Upper lobe of left lung (tissue), 6 donors: Measurements from ENCODE around the gene INKA1. TPM values are rescaled to one million over a fixed set of nuclear protein-coding genes. Genes with fewer than 3 reads are reported as not detected.

Experiments
- ATAC-seq, 2 donors: fragments of 200-7000 bp; cut with Tn5 transposase; one replicate each; pipeline ENCODE4 v1.9.1; 2022; ENCODE audit warnings: mild to moderate bottlenecking in 2 of 2, moderate library complexity in 2 of 2; ENCODE audit not compliant: low FRiP score in 2 of 2
- DNase-seq, 2 donors: peaks; one replicate each; pipeline ENCODE4 v3.0.0-alpha.2; 2019 to 2020
- H3K27ac ChIP-seq, 4 donors: fragments of 200-600 bp; sonication (generic); one replicate each; pipeline ENCODE4 v1.5.1; 2016 to 2019
- H3K27me3 ChIP-seq, 4 donors: fragments of 200-600 bp; sonication (generic); one replicate each; pipeline ENCODE4 v1.5.1; 2017 to 2019
- H3K36me3 ChIP-seq, 4 donors: fragments of 200-600 bp; sonication (generic); one replicate each; pipeline ENCODE4 v1.5.1; 2016 to 2019
- H3K4me1 ChIP-seq, 4 donors: fragments of 200-600 bp; sonication (generic); one replicate each; pipeline ENCODE4 v1.5.1; 2018 to 2019
- H3K4me3 ChIP-seq, 4 donors: fragments of 200-600 bp; sonication (generic); one replicate each; pipeline ENCODE4 v1.5.1; 2017 to 2019; ENCODE audit warnings: mild to moderate bottlenecking in 2 of 4, moderate library complexity in 1 of 4
- H3K9me3 ChIP-seq, 4 donors: fragments of 200-600 bp; sonication (generic); one replicate each; pipeline ENCODE4 v1.5.1; 2018 to 2019
- EP300 ChIP-seq, 4 donors: sonication (generic); formaldehyde crosslinking; IDR thresholded peaks; one replicate each; pipeline ENCODE4 v1.5.1; 2017; ENCODE audit warnings: antibody characterized with exemption in 4 of 4, control low read depth in 2 of 4
- POLR2A ChIP-seq, 4 donors: fragments of 450-650 bp; IDR thresholded peaks; one replicate each; pipeline ENCODE4 v1.5.1; 2016 to 2017; ENCODE audit warnings: antibody characterized with exemption in 4 of 4, mild to moderate bottlenecking in 2 of 4
- POLR2AphosphoS5 ChIP-seq, 2 donors: sonication (generic); formaldehyde crosslinking; IDR thresholded peaks; one replicate each; pipeline ENCODE4 v1.5.1; 2017; ENCODE audit warnings: antibody characterized with exemption in 2 of 2
- WGBS, 2 donors: methylation state at CpG; one replicate each; pipeline ENCODE4 v1.1.5; 2017 to 2018; 5-methylcytosine and 5-hydroxymethylcytosine counted together
- total RNA-seq, 6 donors: library from RNA; depleted of rRNA in 4 of 6; stranded (reverse); fragments of >200 nt in 4 of 6; gene quantifications; one replicate each; pipeline versions ENCODE4 v1.1.0 to v1.2.1, GENCODE V29; 2016 to 2021
- TF ChIP-seq, protein P1 (sequence below), 6 experiments: fragments of 450-650 bp in 4 of 6; fragments of 200-600 bp in 2 of 6; sonication (generic) in 2 of 6; IDR thresholded peaks; one replicate each; pipeline ENCODE4 v1.5.1; 2016 to 2019; ENCODE audit warnings: antibody characterized with exemption in 6 of 6
- donor health status: DM: no; HTN: no; CAD: no; lungs with moderate emphysema.
- donor health status: DM: no; HTN: yes; CAD: no; lungs with severe emphysema.

INKA1 gene
- total RNA-seq, 6 donors from 2014 or later = 5.0 to 13.6 (median 7.4) TPM

DNA sequence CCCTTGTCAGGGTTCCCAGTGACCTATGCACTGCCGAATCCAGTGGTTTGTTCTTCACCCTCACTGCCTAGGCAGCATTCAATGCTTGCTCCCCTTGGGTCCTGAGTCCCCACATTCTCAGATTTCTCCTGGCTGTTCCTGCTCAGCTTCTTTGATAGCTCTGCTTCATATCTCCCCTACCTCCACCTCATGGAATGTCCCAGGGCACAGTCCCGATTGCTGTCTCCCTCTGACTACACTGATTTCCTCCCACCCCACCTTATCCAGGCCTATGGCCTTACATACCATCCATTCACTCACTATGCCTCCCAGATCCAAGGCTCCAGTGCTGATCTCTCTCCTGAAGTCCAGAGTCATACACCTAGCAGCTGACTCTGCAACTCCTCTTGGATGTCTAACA, 1.9 kb upstream of the INKA1 start:
- H3K36me3 ChIP-seq = no peaks in the 10 kb centered on the region
- ATAC-seq = no peak

DNA sequence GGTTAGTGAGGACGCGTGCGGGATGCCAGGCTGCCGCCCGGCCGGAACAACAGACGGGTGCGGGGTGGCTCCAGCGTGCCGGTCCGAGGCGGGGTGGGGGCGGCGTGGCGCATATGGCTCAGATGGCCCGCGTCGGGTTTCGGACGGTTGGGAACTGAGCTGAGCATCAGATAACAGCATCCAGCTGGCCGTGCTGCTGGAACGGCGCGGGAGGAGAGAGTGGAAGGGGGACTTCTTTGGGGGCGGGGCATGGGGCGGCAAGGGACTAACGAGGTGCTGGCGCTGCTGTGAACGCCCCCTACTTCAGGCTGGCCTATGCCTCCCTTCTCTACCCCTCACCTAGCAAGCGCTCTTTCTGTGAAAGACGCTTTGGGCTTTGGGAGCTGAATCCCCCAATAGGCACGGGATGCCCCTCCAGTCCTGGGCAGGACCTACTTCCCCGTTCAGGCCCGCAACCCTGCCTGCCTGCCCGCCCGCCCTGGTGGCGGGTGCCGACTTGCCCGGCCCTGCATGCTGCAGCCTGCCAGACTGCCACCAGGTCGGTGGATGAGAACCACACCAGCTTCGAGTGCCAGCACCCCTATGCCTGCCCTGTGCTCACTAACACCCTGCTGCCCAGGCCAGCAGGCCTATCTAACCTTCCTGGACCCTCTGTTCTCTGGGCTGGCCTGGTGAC, 542 bp downstream of the INKA1 start:
- ATAC-seq (peak in 1 of 2 donors; percentile 34), DNase-seq (peak in 1 of 2 donors; percentile 88)
- Histone ChIP-seq H3K36me3 (peaks cover 0 to 4% (median under 1%) of the 10 kb centered on the region in 4 donors), H3K4me1 (peaks cover 50 to 57% (median 53%) of the 10 kb centered on the region in 4 donors), H3K9me3 (no peaks in the 10 kb centered on the region), H3K27ac (peak overlapping the region; percentile 82 to 95 (median 94)), H3K27me3 (no peaks in the 10 kb centered on the region), H3K4me3 (peak overlapping the region; percentile 67 to 89 (median 78))
- TF ChIP-seq EP300 (IDR thresholded peaks at IDR 0.05) (no peak), POLR2A (IDR thresholded peaks at IDR 0.05) (peak in 1 of 4 donors; percentile 11), POLR2AphosphoS5 (IDR thresholded peaks at IDR 0.05) (no peak)
- TF ChIP-seq, protein P1, sequence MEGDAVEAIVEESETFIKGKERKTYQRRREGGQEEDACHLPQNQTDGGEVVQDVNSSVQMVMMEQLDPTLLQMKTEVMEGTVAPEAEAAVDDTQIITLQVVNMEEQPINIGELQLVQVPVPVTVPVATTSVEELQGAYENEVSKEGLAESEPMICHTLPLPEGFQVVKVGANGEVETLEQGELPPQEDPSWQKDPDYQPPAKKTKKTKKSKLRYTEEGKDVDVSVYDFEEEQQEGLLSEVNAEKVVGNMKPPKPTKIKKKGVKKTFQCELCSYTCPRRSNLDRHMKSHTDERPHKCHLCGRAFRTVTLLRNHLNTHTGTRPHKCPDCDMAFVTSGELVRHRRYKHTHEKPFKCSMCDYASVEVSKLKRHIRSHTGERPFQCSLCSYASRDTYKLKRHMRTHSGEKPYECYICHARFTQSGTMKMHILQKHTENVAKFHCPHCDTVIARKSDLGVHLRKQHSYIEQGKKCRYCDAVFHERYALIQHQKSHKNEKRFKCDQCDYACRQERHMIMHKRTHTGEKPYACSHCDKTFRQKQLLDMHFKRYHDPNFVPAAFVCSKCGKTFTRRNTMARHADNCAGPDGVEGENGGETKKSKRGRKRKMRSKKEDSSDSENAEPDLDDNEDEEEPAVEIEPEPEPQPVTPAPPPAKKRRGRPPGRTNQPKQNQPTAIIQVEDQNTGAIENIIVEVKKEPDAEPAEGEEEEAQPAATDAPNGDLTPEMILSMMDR (IDR thresholded peaks at IDR 0.05) = peak in 3 of 6 experiments; percentile 7 to 30 (median 16)
- 2 to 3% methylated on average over 15 to 18 of the region's 41 CpGs for WGBS, 2 donors

More for the DNA sequence above, 1.9 kb upstream of the INKA1 start:
- no peaks in the 10 kb centered on the region for H3K27me3 ChIP-seq
- H3K27ac ChIP-seq = no peak overlapping the region
- 90 to 93% methylated on average over 2 of the region's 2 CpGs for WGBS, 2 donors
- peaks cover 26 to 36% (median 30%) of the 10 kb centered on the region in 4 donors for H3K4me1 ChIP-seq
- H3K9me3 ChIP-seq = no peaks in the 10 kb centered on the region
- DNase-seq = no peak
- no peak for TF ChIP-seq POLR2AphosphoS5 (IDR thresholded peaks at IDR 0.05)
- no peak for TF ChIP-seq POLR2A (IDR thresholded peaks at IDR 0.05)
- TF ChIP-seq, protein P1 (IDR thresholded peaks at IDR 0.05) = no peak
- no peak for TF ChIP-seq EP300 (IDR thresholded peaks at IDR 0.05)
- H3K4me3 ChIP-seq = no peak overlapping the region

DNA sequence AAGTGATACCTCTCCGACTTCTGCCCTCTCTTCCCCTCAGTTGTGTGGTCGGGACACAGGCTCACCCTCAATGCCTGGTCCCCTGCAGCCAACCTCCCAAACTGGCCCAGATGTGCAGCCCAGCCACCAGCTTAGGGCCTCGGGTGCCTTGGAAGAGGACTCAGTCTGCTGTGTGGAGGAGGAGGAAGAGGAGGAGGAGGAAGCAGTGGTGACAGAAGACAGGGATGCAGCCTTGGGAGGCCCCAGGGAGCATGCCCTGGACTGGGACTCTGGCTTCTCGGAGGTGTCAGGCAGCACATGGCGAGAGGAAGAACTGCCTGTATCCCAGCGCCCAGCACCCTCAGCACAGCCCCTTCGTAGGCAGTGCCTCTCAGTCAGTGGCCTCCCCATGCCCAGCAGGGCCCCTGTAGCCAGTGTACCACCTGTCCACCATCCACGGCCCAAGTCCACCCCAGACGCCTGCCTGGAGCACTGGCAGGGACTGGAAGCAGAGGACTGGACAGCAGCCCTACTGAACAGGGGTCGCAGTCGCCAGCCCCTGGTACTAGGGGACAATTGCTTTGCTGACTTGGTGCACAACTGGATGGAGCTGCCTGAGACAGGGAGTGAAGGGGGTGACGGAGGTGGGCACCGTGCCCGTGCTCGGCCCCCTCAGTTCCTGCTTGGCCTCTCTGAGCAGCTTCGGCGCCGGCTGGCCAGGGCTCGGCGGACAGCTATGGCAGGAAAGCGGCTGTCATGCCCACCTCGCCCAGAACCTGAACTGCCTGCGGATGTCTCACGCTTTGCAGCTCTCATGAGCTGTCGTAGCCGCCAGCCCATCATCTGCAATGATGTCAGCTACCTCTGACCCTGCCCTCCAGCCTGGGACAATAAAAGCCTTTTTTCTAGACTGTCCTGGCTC, 1.3 kb downstream of the INKA1 start:
- Histone ChIP-seq H3K4me1 (peaks cover 50 to 63% (median 56%) of the 10 kb centered on the region in 4 donors), H3K27ac (peak overlapping the region; percentile 82 to 95 (median 94)), H3K9me3 (no peaks in the 10 kb centered on the region), H3K4me3 (peak overlapping the region; percentile 67 to 89 (median 78)), H3K27me3 (no peaks in the 10 kb centered on the region), H3K36me3 (peaks cover 0 to 11% (median 8%) of the 10 kb centered on the region in 4 donors)
- TF ChIP-seq, protein P1 (IDR thresholded peaks at IDR 0.05) = peak in 1 of 6 experiments; percentile 2
- TF ChIP-seq POLR2AphosphoS5 (IDR thresholded peaks at IDR 0.05) = no peak
- ATAC-seq (no peak), DNase-seq (peak in 1 of 2 donors; percentile 86)
- 35 to 43% methylated on average over 17 to 21 of the region's 26 CpGs for WGBS, 2 donors

DNA sequence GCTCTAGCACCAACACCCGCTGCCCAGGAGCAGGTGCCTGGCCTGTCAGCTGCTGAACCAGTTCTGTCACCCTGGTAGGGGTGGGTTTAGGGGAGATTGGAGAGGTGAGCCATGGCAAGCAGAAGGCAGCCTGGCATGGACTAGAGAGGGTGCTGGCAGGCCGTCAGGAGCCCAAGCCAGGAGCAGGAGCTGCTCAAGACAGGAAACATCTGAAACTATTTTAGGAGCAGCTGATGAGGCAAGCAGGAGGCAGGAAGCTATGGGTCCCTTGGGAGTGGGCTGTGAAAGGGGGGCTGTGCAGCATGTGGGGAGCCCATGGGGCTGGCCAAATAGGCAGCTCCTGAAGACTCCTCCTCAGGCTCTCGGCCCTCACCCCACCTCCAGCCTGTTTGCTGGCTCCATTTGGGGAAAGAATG, 2.3 kb downstream of the INKA1 start:
- peak; percentile 41 to 42 for DNase-seq
- peak overlapping the region; percentile 82 to 95 (median 94) for H3K27ac ChIP-seq
- TF ChIP-seq POLR2AphosphoS5 (IDR thresholded peaks at IDR 0.05) (peak; percentile 48 to 73), EP300 (IDR thresholded peaks at IDR 0.05) (peak in 1 of 4 donors; percentile 18)
- TF ChIP-seq, protein P1 (IDR thresholded peaks at IDR 0.05) = no peak

More for the DNA sequence above, 2.3 kb downstream of the INKA1 start:
- Histone ChIP-seq H3K9me3 (no peaks in the 10 kb centered on the region), H3K36me3 (peaks cover 0 to 20% (median 18%) of the 10 kb centered on the region in 4 donors), H3K27me3 (no peaks in the 10 kb centered on the region), H3K4me3 (peak overlapping the region in 2 of 4 donors; percentile 5 to 74), H3K4me1 (peaks cover 50 to 63% (median 58%) of the 10 kb centered on the region in 4 donors)
- ATAC-seq = peak in 1 of 2 donors; percentile 38
- 50% methylated on average over 3 of the region's 3 CpGs; no CpG with 5 or more reads in 1 of the 2 donors for WGBS, 2 donors
